GM18867 (cell line): ENCODE measurements around the gene RGR.

Source experiments
- ATAC-seq: cut with Tn5 transposase; IDR thresholded peaks from one replicate; pipeline ENCODE4 v1.9.1; 2021; ENCODE audit warnings: mild to moderate bottlenecking, moderate library complexity; ENCODE audit not compliant: unreplicated experiment

RGR gene

GRCh38 chr10:84244651-84245270, at the start of gene RGR:
Gene RGR, plus strand, starts transcription at chr10:84245053. Its CDS starts 38 bp downstream, at chr10:84245091.
- ATAC-seq, result no peak

GRCh38 chr10:84196083-84196482, 48.8 kb upstream of the RGR start:
- ATAC-seq, result no peak

GRCh38 chr10:84196941-84197340, 47.9 kb upstream of the RGR start:
- ATAC-seq, result no peak

GRCh38 chr10:84197643-84198042, 47.2 kb upstream of the RGR start:
- no peak for ATAC-seq

GRCh38 chr10:84198206-84198915, 46.5 kb upstream of the RGR start:
- ATAC-seq, result no peak

- no peak for ATAC-seq
These were observed 44.2 kb upstream of the RGR start for GRCh38 chr10:84200537-84201243.

- no peak for ATAC-seq
These were observed 43.6 kb upstream of the RGR start for GRCh38 chr10:84201244-84201606.

GRCh38 chr10:84201682-84202081, 43.2 kb upstream of the RGR start:
- no peak for ATAC-seq

- no peak for ATAC-seq
These were observed 42.5 kb upstream of the RGR start for GRCh38 chr10:84202349-84202748.

GRCh38 chr10:84204122-84204521, 40.7 kb upstream of the RGR start:
- peak; percentile 70 for ATAC-seq

- ATAC-seq, result no peak
These were observed 40.2 kb upstream of the RGR start for GRCh38 chr10:84204610-84205009.

GRCh38 chr10:84205049-84205852, 39.6 kb upstream of the RGR start:
- ATAC-seq, result peak; percentile 79

- no peak for ATAC-seq
These were observed 38.9 kb upstream of the RGR start for GRCh38 chr10:84205853-84206525.

- ATAC-seq, result no peak
These were observed 36.8 kb upstream of the RGR start for GRCh38 chr10:84208023-84208422.

GRCh38 chr10:84211566-84211965, 33.3 kb upstream of the RGR start:
- no peak for ATAC-seq

- ATAC-seq, result no peak
These were observed 32.8 kb upstream of the RGR start for GRCh38 chr10:84212014-84212413.

GRCh38 chr10:84213076-84213475, 31.8 kb upstream of the RGR start:
- no peak for ATAC-seq

GRCh38 chr10:84214046-84214572, 30.7 kb upstream of the RGR start:
- ATAC-seq, result peak; percentile 25

- peak; percentile 86 for ATAC-seq
These were observed 30.1 kb upstream of the RGR start for GRCh38 chr10:84214612-84215235.

GRCh38 chr10:84216834-84217233, 28.0 kb upstream of the RGR start:
- no peak for ATAC-seq
